Left ventricle myocardium inferior (tissue), 1 donor: ENCODE data around the gene KCNJ11. TPM values are rescaled to one million over a fixed set of nuclear protein-coding genes. Genes with fewer than 3 reads are reported as not detected.

Experiments used
- DNase-seq: peaks from one replicate; pipeline ENCODE4 v3.0.0-alpha.2; 2020
- H3K27ac ChIP-seq: fragments of 200-600 bp; replicated peaks from 2 replicates; pipeline ENCODE4 v1.8.0; 2021
- H3K27me3 ChIP-seq: fragments of 200-600 bp; 2 replicates; pipeline ENCODE4 v1.8.0; 2021; ENCODE audit warnings: low read depth
- H3K36me3 ChIP-seq: fragments of 200-600 bp; 2 replicates; pipeline ENCODE4 v1.8.0; 2021
- H3K4me1 ChIP-seq: fragments of 200-600 bp; 2 replicates; pipeline ENCODE4 v1.8.0; 2021
- H3K4me3 ChIP-seq: fragments of 200-600 bp; 2 replicates; pipeline ENCODE4 v1.8.0; 2021; ENCODE audit warnings: mild to moderate bottlenecking, moderate library complexity
- H3K9me3 ChIP-seq: fragments of 200-600 bp; replicated peaks from 2 replicates; pipeline ENCODE4 v1.8.0; 2021
- intact Hi-C: fragments of 100-400 bp; cut with micrococcal nuclease; formaldehyde crosslinking; loops from one replicate; pipeline ENCODE4 v1.11.0; 2022
- total RNA-seq: library from RNA; stranded (reverse); fragmentation: NEBNext Ultra II Directional; extraction: Animal tissue kit (Norgen Biotek cat#: 25700); gene quantifications from one replicate; pipeline ENCODE4 v1.2.1, GENCODE V29; 2021
- TF ChIP-seq, protein P1 (sequence below): fragments of 200-600 bp; IDR thresholded peaks from 2 replicates; pipeline ENCODE4 v1.8.0; 2021; ENCODE audit warnings: antibody characterized with exemption, mild to moderate bottlenecking, borderline replicate concordance
- donor health status: DM: no; HTN: yes; CAD: no; lungs with severe emphysema.

The KCNJ11 gene
- total RNA-seq, 1 donor from 2014 or later: 17.5 TPM

DNA sequence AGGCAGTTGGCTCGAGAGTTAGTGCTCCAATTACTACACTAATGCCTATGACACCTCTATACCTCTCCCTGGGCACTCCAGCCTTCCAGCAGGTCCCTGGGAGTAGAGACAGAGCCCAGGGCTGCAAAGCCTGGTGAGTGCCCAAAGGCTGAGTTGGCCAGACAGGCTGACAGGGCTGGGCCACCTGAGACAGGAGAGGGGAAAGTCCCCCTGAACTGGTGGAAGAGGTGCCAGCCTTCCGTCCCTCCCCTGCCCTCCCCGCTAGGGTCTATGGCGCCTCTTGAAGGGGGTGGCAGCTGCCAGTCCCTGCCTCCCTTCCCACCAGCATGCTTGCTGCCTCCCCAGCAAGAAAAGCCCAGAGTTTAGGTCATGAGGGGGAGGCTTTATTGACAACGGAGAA, 3.0 kb downstream of the KCNJ11 start:
- Histone ChIP-seq H3K4me1 (peaks cover 58% of the 10 kb centered on the region), H3K27ac (peak overlapping the region; percentile 90), H3K4me3 (peak overlapping the region; percentile 62)

DNA sequence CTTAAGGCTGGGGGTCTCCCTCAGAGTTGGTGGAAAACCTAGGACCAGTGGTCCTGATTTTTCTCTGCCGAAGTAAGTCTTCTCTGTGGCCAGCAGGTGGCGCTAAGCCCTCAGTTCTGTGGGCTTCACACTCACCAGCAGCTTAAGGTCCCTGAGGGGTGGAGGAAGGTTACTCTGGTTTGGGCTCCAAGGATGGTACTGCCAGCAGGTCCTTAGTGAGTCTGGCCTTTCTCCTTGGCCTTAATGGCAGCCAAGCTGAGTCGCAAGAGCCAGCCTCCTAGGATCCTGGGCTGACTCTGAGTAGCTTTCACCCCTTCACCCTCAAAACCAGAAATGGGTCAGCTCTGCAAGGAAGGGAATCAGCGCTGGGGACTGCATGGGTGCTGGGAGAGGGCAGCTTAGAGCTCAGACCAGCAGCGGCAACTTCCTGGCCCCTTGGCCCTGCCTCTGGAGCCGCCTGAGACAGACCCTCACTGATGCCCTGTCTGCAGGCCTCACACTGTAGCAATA, 4.4 kb downstream of the KCNJ11 start:
- intact Hi-C loops: loop anchor here (5.0 kb wide), 1 partner anchor 118 kb away; no protein-coding TSS in a partner anchor
- Histone ChIP-seq H3K9me3 (peaks cover 2% of the 10 kb centered on the region), H3K4me3 (no peak overlapping the region), H3K27me3 (peaks cover 31% of the 10 kb centered on the region), H3K36me3 (no peaks in the 10 kb centered on the region), H3K27ac (no peak overlapping the region), H3K4me1 (peaks cover 49% of the 10 kb centered on the region)
- TF ChIP-seq, protein P1, sequence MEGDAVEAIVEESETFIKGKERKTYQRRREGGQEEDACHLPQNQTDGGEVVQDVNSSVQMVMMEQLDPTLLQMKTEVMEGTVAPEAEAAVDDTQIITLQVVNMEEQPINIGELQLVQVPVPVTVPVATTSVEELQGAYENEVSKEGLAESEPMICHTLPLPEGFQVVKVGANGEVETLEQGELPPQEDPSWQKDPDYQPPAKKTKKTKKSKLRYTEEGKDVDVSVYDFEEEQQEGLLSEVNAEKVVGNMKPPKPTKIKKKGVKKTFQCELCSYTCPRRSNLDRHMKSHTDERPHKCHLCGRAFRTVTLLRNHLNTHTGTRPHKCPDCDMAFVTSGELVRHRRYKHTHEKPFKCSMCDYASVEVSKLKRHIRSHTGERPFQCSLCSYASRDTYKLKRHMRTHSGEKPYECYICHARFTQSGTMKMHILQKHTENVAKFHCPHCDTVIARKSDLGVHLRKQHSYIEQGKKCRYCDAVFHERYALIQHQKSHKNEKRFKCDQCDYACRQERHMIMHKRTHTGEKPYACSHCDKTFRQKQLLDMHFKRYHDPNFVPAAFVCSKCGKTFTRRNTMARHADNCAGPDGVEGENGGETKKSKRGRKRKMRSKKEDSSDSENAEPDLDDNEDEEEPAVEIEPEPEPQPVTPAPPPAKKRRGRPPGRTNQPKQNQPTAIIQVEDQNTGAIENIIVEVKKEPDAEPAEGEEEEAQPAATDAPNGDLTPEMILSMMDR: peak; percentile 93
- peak; percentile 79 for DNase-seq

More for the DNA sequence above, 3.0 kb downstream of the KCNJ11 start:
- no peaks in the 10 kb centered on the region for H3K9me3 ChIP-seq
- TF ChIP-seq, protein P1: no peak
- H3K27me3 ChIP-seq: peaks cover 31% of the 10 kb centered on the region
- intact Hi-C loops: no loop called here
- DNase-seq: no peak
- H3K36me3 ChIP-seq: no peaks in the 10 kb centered on the region

DNA sequence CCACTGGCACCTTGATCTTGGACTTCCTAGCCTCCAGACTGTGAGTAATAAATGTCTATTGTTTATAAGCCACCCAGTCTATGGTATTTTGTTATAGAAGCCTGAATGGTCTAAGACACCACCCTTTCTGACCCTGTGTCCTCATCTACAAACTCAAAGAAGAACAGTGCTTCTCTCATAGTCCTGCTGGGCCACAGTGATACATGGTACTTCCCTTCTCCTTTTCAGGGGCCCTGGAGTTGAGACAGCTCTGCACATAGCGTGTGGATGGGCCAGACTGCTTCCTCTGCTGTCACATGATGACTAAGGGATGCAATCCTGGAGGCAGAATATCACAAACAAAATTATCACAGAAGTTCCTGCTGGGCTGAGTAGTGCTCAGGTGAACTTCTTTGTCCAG, 5.0 kb downstream of the KCNJ11 start:
- intact Hi-C loops: loop anchor here (5.0 kb wide), 1 partner anchor 119 kb away; no protein-coding TSS in a partner anchor
- H3K4me3 ChIP-seq: no peak overlapping the region

DNA sequence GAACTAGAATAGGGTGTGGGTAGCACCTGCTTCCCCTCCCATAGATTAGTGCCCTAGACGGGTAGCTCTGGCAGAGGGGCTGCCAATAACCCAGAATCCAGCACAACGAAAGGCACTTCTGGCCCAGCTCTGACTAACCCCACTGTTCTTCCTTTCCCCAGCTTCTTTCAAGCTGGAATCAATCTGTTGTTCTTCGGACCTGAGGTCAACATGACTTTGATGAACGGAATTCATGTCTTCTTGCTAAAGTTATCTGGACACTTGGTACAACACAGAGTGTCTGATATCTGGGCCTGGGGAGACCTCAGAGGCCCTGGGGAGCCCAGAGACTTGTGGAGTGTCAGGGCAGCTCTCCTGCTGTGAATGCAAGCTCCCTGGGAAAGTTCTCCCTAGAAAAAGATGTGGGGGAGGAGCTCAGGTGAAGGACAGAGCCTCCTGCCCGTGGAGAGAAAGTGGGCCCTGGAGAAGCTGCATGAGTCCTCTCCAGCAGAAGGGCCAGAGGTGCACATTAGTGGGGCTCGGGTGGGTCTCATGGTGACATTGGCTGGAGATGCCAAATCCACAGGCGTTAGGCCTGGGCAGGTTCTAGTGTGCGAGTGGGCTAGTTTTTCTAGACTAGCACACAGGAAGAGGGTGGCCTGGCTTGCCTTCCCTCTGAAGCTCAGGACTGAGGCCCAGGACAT, 6.3 kb downstream of the KCNJ11 start:
- H3K9me3 ChIP-seq: peaks cover 7% of the 10 kb centered on the region
- intact Hi-C loops: loop anchor here (5.0 kb wide), 1 partner anchor 120 kb away; no protein-coding TSS in a partner anchor
- no peak overlapping the region for H3K27ac ChIP-seq
- no peak for DNase-seq
- H3K36me3 ChIP-seq: no peaks in the 10 kb centered on the region
- peaks cover 51% of the 10 kb centered on the region for H3K4me1 ChIP-seq
- peaks cover 15% of the 10 kb centered on the region for H3K27me3 ChIP-seq
- no peak overlapping the region for H3K4me3 ChIP-seq
- TF ChIP-seq, protein P1: no peak

More for the DNA sequence above, 5.0 kb downstream of the KCNJ11 start:
- no peak overlapping the region for H3K27ac ChIP-seq
- peaks cover 28% of the 10 kb centered on the region for H3K27me3 ChIP-seq
- H3K4me1 ChIP-seq: peaks cover 45% of the 10 kb centered on the region
- TF ChIP-seq, protein P1: no peak
- peaks cover 7% of the 10 kb centered on the region for H3K9me3 ChIP-seq
- DNase-seq: no peak
- no peaks in the 10 kb centered on the region for H3K36me3 ChIP-seq

DNA sequence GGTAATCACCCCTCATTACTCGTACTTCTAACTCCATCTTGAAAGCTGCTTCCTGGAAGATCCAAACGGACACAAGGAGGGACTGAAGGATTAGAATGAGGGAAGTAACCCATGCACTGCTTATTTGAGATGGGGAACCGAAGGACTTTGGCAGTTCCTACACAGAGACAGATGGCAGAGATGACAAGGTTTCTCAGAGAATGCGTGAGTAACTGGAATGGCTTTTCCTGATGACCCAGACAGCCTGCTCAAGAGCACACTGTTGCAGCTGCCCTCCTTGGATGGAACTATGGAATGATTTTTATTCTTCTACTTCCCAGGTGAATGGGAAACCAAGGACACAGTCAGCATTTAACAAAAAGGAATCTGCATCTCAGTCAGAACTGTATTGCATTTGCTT, 7.3 kb downstream of the KCNJ11 start:
- H3K36me3 ChIP-seq: no peaks in the 10 kb centered on the region
- no peak overlapping the region for H3K27ac ChIP-seq
- intact Hi-C loops: loop anchor here (5.0 kb wide), 1 partner anchor 121 kb away; no protein-coding TSS in a partner anchor
- H3K27me3 ChIP-seq: peaks cover 12% of the 10 kb centered on the region
- peaks cover 7% of the 10 kb centered on the region for H3K9me3 ChIP-seq
- no peak for DNase-seq
- H3K4me3 ChIP-seq: no peak overlapping the region
- TF ChIP-seq, protein P1: no peak
- H3K4me1 ChIP-seq: peaks cover 52% of the 10 kb centered on the region
